ENCODE data around the gene NELFB. TPM values are rescaled to one million over a fixed set of nuclear protein-coding genes. Genes with fewer than 3 reads are reported as not detected.

Gene NELFB
- total and polyA plus RNA-seq, 9 of the 15 experiments (the other 6 are each of a cell fraction or from before 2014, with no cell fraction given): 0.24 to 84.0 (median 29.7) TPM

DNA sequence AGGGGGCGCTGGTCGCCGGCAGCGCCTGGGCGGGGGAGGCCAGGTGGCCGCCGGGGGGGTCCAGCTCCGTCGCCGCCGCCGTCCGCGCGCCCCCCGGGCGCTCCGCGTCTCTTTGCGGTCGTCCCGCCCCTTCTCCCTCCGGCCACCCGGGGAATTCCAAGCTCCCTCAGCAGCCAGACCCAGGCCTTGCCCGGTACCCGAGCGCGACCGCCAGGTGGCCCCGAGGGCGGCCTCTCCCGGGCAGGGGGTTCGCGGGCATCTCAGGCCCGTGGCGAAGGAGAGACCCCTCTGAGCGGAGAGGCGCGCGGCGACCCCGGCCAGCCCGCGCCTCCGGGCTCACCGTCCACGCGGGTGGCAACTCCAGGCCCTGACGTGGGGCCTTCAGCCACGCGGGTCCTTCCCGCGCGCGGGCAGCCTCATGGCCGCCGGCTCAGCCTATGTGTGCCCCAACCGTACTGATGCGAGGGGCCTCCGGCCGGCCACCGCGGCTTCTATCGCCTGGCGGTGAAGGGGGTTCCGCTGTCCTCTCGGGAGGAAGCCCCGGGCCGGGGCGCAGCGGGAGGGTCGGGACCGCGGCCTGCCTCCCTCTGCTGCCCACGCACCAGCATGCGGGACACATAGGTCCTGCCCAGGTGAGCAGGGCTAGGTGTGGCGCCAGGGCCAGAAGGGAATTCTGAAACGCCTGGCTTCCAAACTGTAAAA lies 47.5 kb downstream of the NELFB start (continued):
- TF ChIP-seq ATF2 (CRISPR knock-in tag; IDR thresholded peaks at IDR 0.05): no peak
- no peak for TF ChIP-seq NR4A1 (CRISPR knock-in tag; IDR thresholded peaks at IDR 0.05)
- TF ChIP-seq NR4A1 (tag; IDR thresholded peaks at IDR 0.05): 0 out of 2 replicates have a peak, but pooled peaks have one; percentile 70
- no peak for TF ChIP-seq KDM4B (IDR thresholded peaks at IDR 0.05; ENCODE audit: borderline replicate concordance in 2 of 2, low read depth in 1 of 2)
- TF ChIP-seq PHF20 (IDR thresholded peaks at IDR 0.05; ENCODE audit: partially characterized antibody): no peak
- no peak for TF ChIP-seq ZNF140 (CRISPR knock-in tag; IDR thresholded peaks at IDR 0.05)
- TF ChIP-seq, protein P1, sequence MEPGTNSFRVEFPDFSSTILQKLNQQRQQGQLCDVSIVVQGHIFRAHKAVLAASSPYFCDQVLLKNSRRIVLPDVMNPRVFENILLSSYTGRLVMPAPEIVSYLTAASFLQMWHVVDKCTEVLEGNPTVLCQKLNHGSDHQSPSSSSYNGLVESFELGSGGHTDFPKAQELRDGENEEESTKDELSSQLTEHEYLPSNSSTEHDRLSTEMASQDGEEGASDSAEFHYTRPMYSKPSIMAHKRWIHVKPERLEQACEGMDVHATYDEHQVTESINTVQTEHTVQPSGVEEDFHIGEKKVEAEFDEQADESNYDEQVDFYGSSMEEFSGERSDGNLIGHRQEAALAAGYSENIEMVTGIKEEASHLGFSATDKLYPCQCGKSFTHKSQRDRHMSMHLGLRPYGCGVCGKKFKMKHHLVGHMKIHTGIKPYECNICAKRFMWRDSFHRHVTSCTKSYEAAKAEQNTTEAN (CRISPR knock-in tag; IDR thresholded peaks at IDR 0.05): no peak
- no peak for TF ChIP-seq ZBTB8A (IDR thresholded peaks at IDR 0.05; ENCODE audit: partially characterized antibody)
- 0 out of 2 replicates have a peak, but pooled peaks have one; percentile 43 for TF ChIP-seq XRCC5 (IDR thresholded peaks at IDR 0.05; ENCODE audit: low read depth, low read length)
- no peak for TF ChIP-seq ZNF449 (CRISPR knock-in tag; IDR thresholded peaks at IDR 0.05)
- no peak for TF ChIP-seq NBN (IDR thresholded peaks at IDR 0.05; ENCODE audit: low read depth)
- TF ChIP-seq KHSRP (IDR thresholded peaks at IDR 0.05): no peak
- TF ChIP-seq, protein P2, sequence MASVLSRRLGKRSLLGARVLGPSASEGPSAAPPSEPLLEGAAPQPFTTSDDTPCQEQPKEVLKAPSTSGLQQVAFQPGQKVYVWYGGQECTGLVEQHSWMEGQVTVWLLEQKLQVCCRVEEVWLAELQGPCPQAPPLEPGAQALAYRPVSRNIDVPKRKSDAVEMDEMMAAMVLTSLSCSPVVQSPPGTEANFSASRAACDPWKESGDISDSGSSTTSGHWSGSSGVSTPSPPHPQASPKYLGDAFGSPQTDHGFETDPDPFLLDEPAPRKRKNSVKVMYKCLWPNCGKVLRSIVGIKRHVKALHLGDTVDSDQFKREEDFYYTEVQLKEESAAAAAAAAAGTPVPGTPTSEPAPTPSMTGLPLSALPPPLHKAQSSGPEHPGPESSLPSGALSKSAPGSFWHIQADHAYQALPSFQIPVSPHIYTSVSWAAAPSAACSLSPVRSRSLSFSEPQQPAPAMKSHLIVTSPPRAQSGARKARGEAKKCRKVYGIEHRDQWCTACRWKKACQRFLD (CRISPR knock-in tag; IDR thresholded peaks at IDR 0.05): peak; percentile 74
- TF ChIP-seq ZNF184 (CRISPR knock-in tag; IDR thresholded peaks at IDR 0.05): no peak
- no peak for TF ChIP-seq CCNT2 (IDR thresholded peaks at IDR 0.05; ENCODE audit: borderline replicate concordance, extremely low read depth, insufficient read length, low read depth, low read length)
- TF ChIP-seq SMAD1 (IDR thresholded peaks at IDR 0.05; ENCODE audit: low read depth, low read length, partially characterized antibody): no peak
- TF ChIP-seq MYBL2 (IDR thresholded peaks at IDR 0.05; ENCODE audit: low read depth): no peak
- no peak for TF ChIP-seq MYBL2 (CRISPR knock-in tag; IDR thresholded peaks at IDR 0.05; ENCODE audit: borderline replicate concordance)
- 0 out of 2 replicates have a peak, but pooled peaks have one; percentile 32 for TF ChIP-seq ZNF766 (CRISPR knock-in tag; conservative IDR thresholded peaks at IDR 0.05)
- TF ChIP-seq GTF2E2 (tag; IDR thresholded peaks at IDR 0.05): no peak
- no peak for TF ChIP-seq ZZZ3 (IDR thresholded peaks at IDR 0.05)
- TF ChIP-seq RBBP5 (IDR thresholded peaks at IDR 0.05; ENCODE audit: borderline replicate concordance, insufficient read depth, low read length, poor library complexity, severe bottlenecking): peak; percentile 70
- TF ChIP-seq ZBTB1 (CRISPR knock-in tag; IDR thresholded peaks at IDR 0.05; ENCODE audit: borderline replicate concordance, low read depth): no peak; the same call in 1 of the 2 replicates
